Spleen (tissue), 7 donors: ENCODE measurements around the gene MYH15.

Experiments
- POLR2A ChIP-seq, 3 donors: fragments of 450-650 bp; IDR thresholded peaks; one replicate each; pipeline ENCODE4 v1.5.1; 2017; ENCODE audit warnings: antibody characterized with exemption in 3 of 3, mild to moderate bottlenecking in 1 of 3
- TF ChIP-seq, protein P1 (sequence below), 11 experiments: fragments of 200-600 bp in 7 of 11; fragments of 450-650 bp in 4 of 11; sonication (generic) in 4 of 11; IDR thresholded peaks in 8 of 11; conservative IDR thresholded peaks in 3 of 11; 1 replicate in 7 of 11; 2 replicates in 4 of 11; pipeline versions ENCODE4 v1.4.0 to v1.8.0; 2016 to 2021; ENCODE audit warnings: antibody characterized with exemption in 11 of 11, inconsistent platforms in 4 of 11, mild to moderate bottlenecking in 1 of 11
- donor health status: DM: no; HTN: no; CAD: no; lungs with moderate emphysema.
- donor health status: DM: no; HTN: no; CAD: no.
- donor health status: DM: no; HTN: no; CAD: no.

DNA sequence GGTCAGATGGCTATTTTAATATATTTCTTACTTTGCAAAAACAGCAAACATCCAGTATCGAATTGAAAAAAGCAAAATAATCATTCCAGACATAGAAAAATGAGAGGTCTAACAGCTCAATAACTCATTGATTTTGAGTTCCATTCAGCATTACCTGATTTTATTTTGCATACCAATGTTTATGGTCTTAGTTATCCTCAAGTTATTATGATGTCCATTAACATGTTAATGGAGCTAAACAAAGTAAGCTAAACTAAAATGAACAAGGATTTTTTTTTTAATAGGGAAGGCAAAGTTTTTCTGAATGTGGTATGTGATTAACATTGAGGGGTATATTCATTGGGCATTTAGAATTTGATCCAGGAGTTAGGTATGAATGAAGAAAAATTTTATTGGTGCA, 13.1 kb downstream of the MYH15 start:
- no peak for TF ChIP-seq POLR2A (IDR thresholded peaks at IDR 0.05)
- TF ChIP-seq, protein P1, sequence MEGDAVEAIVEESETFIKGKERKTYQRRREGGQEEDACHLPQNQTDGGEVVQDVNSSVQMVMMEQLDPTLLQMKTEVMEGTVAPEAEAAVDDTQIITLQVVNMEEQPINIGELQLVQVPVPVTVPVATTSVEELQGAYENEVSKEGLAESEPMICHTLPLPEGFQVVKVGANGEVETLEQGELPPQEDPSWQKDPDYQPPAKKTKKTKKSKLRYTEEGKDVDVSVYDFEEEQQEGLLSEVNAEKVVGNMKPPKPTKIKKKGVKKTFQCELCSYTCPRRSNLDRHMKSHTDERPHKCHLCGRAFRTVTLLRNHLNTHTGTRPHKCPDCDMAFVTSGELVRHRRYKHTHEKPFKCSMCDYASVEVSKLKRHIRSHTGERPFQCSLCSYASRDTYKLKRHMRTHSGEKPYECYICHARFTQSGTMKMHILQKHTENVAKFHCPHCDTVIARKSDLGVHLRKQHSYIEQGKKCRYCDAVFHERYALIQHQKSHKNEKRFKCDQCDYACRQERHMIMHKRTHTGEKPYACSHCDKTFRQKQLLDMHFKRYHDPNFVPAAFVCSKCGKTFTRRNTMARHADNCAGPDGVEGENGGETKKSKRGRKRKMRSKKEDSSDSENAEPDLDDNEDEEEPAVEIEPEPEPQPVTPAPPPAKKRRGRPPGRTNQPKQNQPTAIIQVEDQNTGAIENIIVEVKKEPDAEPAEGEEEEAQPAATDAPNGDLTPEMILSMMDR (IDR thresholded peaks at IDR 0.05 in 8 of 11, conservative IDR thresholded peaks at IDR 0.05 in 3 of 11): no peak
